ENCODE results near the gene PRKAG2.
"Not testable (repeated sequence)": the region's sequence is repeated elsewhere in the genome, so short reads cannot be mapped to it uniquely, and the experiment has no call there.

DNA sequence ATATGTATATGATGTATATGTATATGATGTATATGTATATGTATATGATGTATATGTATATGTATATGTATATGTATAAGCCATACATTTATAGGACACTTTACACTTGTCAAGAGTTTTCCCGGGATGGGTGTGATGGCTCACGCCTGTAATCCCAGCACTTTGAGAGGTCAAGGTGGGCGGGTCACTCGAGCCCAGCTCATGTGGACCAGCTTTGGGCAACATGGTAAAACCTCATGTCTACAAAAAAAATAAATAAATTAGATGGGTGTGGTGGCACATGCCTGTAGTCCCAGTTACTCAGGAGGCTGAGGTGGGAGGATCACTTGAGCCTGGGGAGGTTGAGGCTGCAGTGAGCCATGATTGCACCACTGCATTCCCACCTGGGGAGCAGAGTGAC lies 2.4 kb downstream of the PRKAG2 start:
- not testable (repeated sequence) for TF ChIP-seq POLR2A, EP300, POLR2AphosphoS5 (IDR thresholded peaks at IDR 0.05)
- TF ChIP-seq, protein P1, sequence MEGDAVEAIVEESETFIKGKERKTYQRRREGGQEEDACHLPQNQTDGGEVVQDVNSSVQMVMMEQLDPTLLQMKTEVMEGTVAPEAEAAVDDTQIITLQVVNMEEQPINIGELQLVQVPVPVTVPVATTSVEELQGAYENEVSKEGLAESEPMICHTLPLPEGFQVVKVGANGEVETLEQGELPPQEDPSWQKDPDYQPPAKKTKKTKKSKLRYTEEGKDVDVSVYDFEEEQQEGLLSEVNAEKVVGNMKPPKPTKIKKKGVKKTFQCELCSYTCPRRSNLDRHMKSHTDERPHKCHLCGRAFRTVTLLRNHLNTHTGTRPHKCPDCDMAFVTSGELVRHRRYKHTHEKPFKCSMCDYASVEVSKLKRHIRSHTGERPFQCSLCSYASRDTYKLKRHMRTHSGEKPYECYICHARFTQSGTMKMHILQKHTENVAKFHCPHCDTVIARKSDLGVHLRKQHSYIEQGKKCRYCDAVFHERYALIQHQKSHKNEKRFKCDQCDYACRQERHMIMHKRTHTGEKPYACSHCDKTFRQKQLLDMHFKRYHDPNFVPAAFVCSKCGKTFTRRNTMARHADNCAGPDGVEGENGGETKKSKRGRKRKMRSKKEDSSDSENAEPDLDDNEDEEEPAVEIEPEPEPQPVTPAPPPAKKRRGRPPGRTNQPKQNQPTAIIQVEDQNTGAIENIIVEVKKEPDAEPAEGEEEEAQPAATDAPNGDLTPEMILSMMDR (IDR thresholded peaks at IDR 0.05) = not testable (repeated sequence)
